Neuron (in vitro differentiated cells): ENCODE measurements around the gene NOX4.

Experiments used
- H2AFZ ChIP-seq: one replicate; pipeline ENCODE4 v1.6.1; 2013; ENCODE audit warnings: low read depth, mild to moderate bottlenecking, inconsistent platforms, low read length, moderate library complexity
- H3K27me3 ChIP-seq: one replicate; pipeline ENCODE4 v1.6.1; 2013; ENCODE audit warnings: low read length; ENCODE audit not compliant: insufficient read depth
- H3K36me3 ChIP-seq: one replicate; pipeline ENCODE4 v1.6.1; 2013; ENCODE audit warnings: low read length; ENCODE audit not compliant: insufficient read depth
- H3K4me1 ChIP-seq: one replicate; pipeline ENCODE4 v1.6.1; 2013; ENCODE audit warnings: low read length; ENCODE audit not compliant: insufficient read depth
- H3K4me3 ChIP-seq: 2 replicates; pipeline ENCODE4 v1.5.1; 2013; ENCODE audit warnings: mild to moderate bottlenecking, low read length, moderate library complexity
- H3K9me3 ChIP-seq: one replicate; pipeline ENCODE4 v1.6.1; 2013; ENCODE audit warnings: low read length

NOX4 gene

DNA sequence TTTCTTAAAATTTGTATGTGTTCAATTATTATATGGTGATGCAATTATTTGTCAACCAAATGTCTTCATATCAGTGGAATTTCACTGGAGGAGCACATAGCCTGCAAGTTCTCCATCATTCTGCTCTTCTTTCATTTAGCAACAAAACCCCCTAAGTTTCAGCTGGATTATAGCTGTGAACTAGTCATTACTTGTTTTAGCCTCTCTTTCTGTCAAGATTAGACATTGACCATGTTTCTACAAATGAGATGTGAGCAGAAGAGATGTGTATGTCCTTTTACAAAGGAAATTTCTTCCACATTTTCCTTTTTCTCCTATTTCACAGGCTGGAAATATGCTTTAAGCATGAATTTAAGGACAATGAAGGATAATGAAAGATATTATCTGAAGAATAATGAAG, 9.2 kb upstream of the NOX4 start:
- Histone ChIP-seq H3K4me1 (peaks cover 8% of the 10 kb centered on the region), H3K4me3 (no peak overlapping the region), H3K9me3 (no peaks in the 10 kb centered on the region), H3K27me3 (no peaks in the 10 kb centered on the region), H3K36me3 (no peaks in the 10 kb centered on the region), H2AFZ (no peak overlapping the region)

DNA sequence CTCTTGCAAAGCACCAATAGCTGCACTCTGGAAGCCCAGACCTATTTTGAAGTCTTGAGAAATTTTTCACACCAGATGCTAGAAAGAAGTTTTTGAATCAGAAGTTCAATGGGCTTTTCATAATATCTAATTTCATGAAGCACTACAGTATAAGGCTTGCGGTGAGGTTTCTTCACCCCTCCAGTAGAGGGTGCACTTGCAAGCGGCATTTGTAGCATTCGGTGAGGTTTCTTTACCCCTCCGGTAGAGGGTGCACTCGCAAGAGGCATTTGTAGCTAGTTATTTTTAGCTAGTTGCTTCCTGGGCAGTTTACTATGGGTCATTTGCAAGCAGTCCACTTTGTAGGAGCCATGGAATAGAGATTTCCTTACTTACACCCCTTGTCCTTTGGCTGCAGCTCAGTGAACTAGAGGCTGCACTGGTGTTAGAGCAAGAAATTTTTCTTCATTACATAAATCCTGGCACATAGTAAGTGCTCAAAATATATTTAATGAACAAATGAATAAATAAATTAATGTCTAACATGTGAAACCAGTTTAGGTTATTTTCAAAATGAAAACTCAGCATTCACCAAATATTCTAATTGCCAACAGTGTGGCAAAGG, 7.8 kb upstream of the NOX4 start:
- Histone ChIP-seq H3K9me3 (no peaks in the 10 kb centered on the region), H3K4me3 (no peak overlapping the region), H3K36me3 (no peaks in the 10 kb centered on the region), H3K4me1 (peaks cover 8% of the 10 kb centered on the region), H3K27me3 (no peaks in the 10 kb centered on the region), H2AFZ (no peak overlapping the region)

DNA sequence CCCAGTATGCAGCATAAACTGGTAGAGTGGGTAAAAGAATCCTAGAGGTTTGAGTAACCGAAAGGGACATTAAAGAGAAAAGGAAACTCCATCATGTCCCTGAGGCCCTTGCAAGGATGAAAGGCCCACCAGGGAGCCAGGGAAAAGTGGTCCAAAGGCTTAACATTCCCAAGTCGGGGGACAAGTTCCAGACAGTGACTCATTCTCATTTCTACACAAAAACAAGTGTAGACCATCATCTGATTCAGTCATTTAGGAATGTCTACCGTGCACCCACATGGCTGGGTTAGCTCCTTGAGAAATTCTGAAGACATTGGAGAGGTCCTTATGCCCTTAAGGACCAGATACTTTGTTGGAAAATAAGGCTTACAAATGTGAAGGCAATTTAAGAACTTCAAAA, 4.8 kb upstream of the NOX4 start:
- H3K27me3 ChIP-seq = no peaks in the 10 kb centered on the region
- H3K9me3 ChIP-seq = no peaks in the 10 kb centered on the region
- no peaks in the 10 kb centered on the region for H3K36me3 ChIP-seq
- H3K4me1 ChIP-seq = peaks cover 16% of the 10 kb centered on the region
- H2AFZ ChIP-seq = no peak overlapping the region
- no peak overlapping the region for H3K4me3 ChIP-seq

DNA sequence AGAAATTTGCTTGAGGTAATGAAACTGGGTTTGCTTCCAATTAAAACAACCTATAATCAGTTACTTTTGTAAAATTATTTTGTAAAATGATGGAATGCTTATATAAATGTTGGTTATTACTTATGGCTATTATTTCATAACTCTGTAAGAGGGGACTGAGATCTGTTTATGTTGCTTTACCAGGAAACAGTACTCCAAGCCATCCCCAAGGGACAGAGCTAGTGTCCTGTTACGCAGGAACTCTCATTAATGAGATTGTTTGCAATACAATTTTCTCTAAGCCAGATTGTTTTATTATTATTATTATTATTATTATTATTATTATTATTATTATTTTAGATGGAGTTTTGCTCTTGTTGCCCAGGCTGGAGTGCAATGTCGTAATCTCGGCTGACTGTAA, 2.3 kb upstream of the NOX4 start:
- Histone ChIP-seq H3K27me3 (no peaks in the 10 kb centered on the region), H3K9me3 (no peaks in the 10 kb centered on the region), H3K4me3 (no peak overlapping the region), H3K36me3 (no peaks in the 10 kb centered on the region), H3K4me1 (peaks cover 21% of the 10 kb centered on the region), H2AFZ (no peak overlapping the region)

DNA sequence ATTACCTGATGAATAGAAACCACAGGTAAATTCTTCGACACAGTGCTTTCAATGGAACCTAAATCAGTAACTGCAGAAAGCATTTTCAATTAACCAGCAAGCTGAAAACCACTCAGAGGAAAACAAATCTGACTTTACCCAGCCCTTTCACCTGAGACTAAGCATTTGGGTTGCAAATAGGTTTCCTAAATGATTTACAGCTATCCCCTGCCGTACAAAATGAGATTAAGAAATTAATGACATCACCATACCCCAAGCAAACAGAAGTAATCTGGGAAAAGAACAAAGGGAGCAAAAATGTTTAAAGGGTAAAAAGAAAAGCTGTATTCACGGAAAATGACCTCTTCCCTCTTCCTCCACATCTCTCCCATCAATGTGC, 584 bp downstream of the NOX4 start:
- Histone ChIP-seq H3K4me1 (peaks cover 18% of the 10 kb centered on the region), H3K36me3 (no peaks in the 10 kb centered on the region)

DNA sequence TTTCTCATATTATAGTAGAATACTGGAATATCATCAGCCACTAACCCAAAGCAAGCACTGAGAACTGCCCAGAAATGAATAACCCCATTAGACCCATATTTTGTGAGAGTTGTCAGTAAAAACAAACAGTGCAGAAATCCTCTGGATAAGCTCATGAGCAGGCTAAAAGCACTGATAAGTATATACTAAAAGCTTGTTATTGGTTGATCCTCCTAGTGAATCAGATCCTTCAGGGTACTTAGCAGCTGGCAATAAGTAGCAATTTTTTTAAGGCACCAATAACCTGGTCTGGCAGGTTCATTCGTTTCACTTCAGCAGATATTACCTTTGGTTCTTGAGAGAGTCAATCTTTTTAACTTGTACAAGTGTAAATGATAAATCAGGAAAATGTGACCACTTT, 1.2 kb downstream of the NOX4 start:
- Histone ChIP-seq H2AFZ (peak overlapping the region; percentile 97), H3K27me3 (no peaks in the 10 kb centered on the region), H3K4me3 (peak overlapping the region; percentile 85), H3K4me1 (peaks cover 18% of the 10 kb centered on the region), H3K9me3 (no peaks in the 10 kb centered on the region), H3K36me3 (no peaks in the 10 kb centered on the region)

More for the DNA sequence above, 584 bp downstream of the NOX4 start:
- Histone ChIP-seq H3K9me3 (no peaks in the 10 kb centered on the region), H3K27me3 (no peaks in the 10 kb centered on the region), H3K4me3 (peak overlapping the region; percentile 85), H2AFZ (peak overlapping the region; percentile 97)

DNA sequence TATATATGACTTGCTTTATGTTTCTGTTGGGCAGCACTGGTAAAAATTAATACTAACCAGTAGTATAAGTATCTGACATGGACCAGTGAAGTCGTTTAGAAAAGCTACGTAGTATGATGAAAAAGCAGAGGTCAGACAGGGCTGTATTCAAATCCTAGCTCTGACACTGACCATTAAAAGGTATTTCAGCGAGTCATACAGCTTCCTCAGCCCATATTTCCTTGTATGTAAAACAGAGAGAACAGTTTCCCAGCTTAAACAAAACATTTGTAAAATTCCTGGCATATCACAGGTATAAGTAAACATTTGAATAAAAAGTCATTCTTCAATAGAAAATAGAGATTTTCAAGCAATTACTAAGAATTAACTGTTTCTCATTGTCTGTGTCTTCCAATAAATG, 4.2 kb downstream of the NOX4 start:
- H3K4me3 ChIP-seq = no peak overlapping the region
- peaks cover 13% of the 10 kb centered on the region for H3K4me1 ChIP-seq
- no peaks in the 10 kb centered on the region for H3K9me3 ChIP-seq
- H3K27me3 ChIP-seq = no peaks in the 10 kb centered on the region
- H3K36me3 ChIP-seq = peaks cover under 1% of the 10 kb centered on the region
- H2AFZ ChIP-seq = no peak overlapping the region

DNA sequence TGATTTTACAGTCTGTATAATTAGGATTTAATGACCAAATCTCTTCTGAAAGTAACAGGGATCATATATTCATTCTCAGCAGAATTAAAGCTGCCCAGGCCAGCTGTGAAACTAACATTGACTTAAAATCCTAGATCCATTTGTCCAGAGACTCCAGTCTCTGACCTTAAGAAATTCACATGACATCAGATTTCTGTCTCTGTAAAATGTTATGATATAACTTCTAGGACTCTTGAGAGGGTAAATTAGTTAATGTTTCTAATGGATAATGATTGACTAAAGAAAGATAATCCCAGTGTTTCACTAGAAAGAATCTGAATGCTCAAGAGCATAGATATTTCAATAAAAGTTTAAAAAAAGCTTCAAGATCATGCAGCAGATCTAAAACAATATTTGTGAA, 6.3 kb downstream of the NOX4 start:
- peaks cover 1% of the 10 kb centered on the region for H3K4me1 ChIP-seq
- H3K36me3 ChIP-seq = peaks cover 14% of the 10 kb centered on the region
- H3K27me3 ChIP-seq = no peaks in the 10 kb centered on the region
- no peaks in the 10 kb centered on the region for H3K9me3 ChIP-seq
- no peak overlapping the region for H2AFZ ChIP-seq
- H3K4me3 ChIP-seq = no peak overlapping the region

DNA sequence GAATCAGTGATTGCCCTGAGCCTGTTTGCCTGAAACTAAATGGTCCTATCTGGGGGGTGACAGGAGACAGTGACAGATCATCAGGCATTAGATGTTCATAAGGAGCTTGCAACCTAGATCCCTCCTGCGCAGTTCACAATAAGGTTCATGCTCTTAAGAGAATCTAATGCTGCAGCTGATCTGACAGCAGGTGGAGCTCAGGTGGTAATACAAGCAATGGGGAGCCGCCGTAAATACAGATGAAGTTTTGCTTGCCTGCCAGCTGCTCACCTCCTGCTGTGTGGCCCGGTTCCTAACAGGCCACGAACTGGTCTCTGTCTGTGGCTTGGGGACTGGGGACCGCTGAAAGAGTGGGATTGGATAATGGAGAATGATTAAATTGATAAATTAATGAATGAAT, 14.0 kb downstream of the NOX4 start:
- H2AFZ ChIP-seq = no peak overlapping the region
- H3K4me3 ChIP-seq = no peak overlapping the region
- H3K4me1 ChIP-seq = no peaks in the 10 kb centered on the region
- no peaks in the 10 kb centered on the region for H3K9me3 ChIP-seq
- peaks cover 14% of the 10 kb centered on the region for H3K36me3 ChIP-seq
- H3K27me3 ChIP-seq = no peaks in the 10 kb centered on the region

DNA sequence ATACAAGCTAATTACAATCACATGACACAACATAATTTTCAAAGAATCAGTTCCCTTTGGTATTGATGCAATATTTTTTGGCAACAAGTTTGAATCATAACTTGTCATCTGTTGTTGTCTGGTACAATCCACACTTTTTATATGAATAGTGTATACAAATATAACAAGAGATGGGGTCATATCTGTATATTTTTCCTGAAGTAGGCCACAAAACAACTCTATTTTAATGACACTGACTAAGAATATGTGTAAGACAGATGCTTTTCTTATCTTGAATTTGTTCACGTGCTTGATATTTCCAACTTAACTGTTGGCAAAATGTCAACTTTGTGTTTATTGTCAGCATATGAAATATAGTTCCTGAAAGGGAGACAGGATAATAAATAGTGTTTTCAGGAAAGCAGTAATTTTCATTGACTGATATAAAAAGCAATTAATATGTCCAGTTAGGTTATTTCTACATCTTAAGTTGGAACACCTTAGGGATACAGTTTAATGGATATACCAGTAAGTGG, 27.9 kb downstream of the NOX4 start:
- Histone ChIP-seq H3K9me3 (no peaks in the 10 kb centered on the region), H3K4me1 (no peaks in the 10 kb centered on the region), H3K27me3 (no peaks in the 10 kb centered on the region)

DNA sequence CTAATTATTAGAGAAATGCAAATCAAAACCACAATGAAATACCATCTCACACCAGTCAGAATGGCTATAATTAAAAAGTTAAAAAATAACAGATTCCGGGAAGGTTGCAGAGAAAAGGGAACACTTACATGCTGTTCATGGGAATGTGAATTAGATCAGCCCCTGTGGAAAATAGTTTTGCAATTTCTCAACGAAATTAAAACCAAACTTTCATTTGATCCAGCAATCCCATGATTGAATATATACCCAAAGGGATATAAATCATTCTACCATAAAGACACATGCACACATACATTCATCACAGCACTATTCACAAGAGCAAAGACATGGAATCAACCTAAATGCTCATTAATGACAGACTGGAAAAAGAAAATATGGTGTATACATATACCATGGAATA, 32.5 kb downstream of the NOX4 start:
- Histone ChIP-seq H3K4me3 (no peak overlapping the region), H3K9me3 (no peaks in the 10 kb centered on the region), H3K27me3 (no peaks in the 10 kb centered on the region), H3K4me1 (no peaks in the 10 kb centered on the region), H3K36me3 (no peaks in the 10 kb centered on the region), H2AFZ (no peak overlapping the region)

More for the DNA sequence above, 27.9 kb downstream of the NOX4 start:
- Histone ChIP-seq H3K36me3 (no peaks in the 10 kb centered on the region), H3K4me3 (no peak overlapping the region), H2AFZ (no peak overlapping the region)

DNA sequence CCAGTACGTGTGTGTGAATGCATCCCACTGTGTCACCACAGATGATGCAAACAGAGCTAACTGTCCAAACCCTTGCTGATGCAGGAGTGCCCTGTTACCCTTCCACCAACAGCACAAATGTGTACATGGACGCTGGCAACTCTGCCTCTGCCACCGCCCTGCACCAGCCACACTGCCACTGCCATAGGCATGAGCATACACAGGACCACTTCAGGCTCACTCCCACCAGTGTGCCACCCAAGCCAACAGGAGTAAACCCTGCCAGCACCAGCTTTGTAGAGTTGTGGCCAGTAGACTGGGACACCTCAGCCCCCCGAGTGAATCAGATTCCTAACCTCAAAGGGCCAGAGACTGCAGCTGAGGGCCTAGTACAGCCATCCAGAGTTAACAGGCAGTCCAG, 34.0 kb downstream of the NOX4 start:
- no peak overlapping the region for H3K4me3 ChIP-seq
- no peaks in the 10 kb centered on the region for H3K36me3 ChIP-seq
- no peaks in the 10 kb centered on the region for H3K9me3 ChIP-seq
- no peaks in the 10 kb centered on the region for H3K27me3 ChIP-seq
- no peaks in the 10 kb centered on the region for H3K4me1 ChIP-seq
- no peak overlapping the region for H2AFZ ChIP-seq

DNA sequence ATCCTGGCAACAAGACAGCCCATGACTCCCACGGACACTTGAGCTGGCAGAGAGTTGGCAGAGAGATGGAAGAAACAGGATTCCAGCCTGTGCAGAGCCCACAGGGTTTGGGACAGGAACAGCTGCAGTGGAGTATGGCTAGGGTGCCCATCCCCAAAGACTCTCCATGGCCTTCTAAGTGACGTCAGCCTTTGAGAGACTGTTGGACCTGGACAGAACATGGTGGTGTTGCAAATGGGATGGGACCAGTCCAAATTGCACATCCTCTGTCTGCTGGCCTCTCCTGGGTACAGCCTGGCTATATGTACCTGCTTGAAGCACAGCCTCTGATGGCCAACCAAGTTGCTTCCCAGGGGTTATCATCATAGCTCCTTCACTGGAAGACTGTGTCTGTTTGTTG, 34.5 kb downstream of the NOX4 start:
- Histone ChIP-seq H3K27me3 (no peaks in the 10 kb centered on the region), H3K4me1 (no peaks in the 10 kb centered on the region), H3K36me3 (no peaks in the 10 kb centered on the region), H3K9me3 (no peaks in the 10 kb centered on the region), H2AFZ (no peak overlapping the region), H3K4me3 (no peak overlapping the region)

DNA sequence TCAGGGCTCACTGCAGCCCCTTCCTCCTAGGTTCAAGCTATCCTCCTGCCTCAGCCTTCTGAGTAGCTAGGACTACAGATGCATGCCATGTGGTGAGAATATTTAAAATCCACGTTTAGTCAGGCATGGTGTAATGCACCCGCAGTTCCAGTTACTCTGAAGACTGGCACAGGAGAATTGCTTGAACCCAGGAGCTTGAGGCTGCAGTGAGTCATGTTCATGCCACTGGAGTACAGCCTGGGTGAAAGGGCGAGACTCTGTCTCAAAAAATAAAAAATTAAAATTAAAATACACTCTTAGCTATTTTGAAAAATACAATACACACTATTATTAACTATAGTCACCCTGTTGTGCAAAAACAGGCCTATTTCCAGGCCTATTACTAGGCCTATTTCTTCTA, 38.4 kb downstream of the NOX4 start:
- no peaks in the 10 kb centered on the region for H3K27me3 ChIP-seq
- H3K36me3 ChIP-seq = peaks cover 9% of the 10 kb centered on the region
- no peak overlapping the region for H2AFZ ChIP-seq
- no peak overlapping the region for H3K4me3 ChIP-seq
- no peaks in the 10 kb centered on the region for H3K4me1 ChIP-seq
- H3K9me3 ChIP-seq = no peaks in the 10 kb centered on the region
